Caco-2 (cell line): ENCODE measurements around the gene MAST4. TPM values are rescaled to one million over a fixed set of nuclear protein-coding genes. Genes with fewer than 3 reads are reported as not detected.

Source experiments
- BruUV-seq: library from RNA; stranded (reverse); fragments of 400-500 nt; replicated peaks from 2 replicates; lab custom pipeline; 2021; lab: Mats Ljungman, UMichigan
- CTCF ChIA-PET: fragments of 300-600 bp; sonication (Branson Sonifier 250); formaldehyde crosslinking; loops from one replicate; lab custom pipeline; 2022; ENCODE audit warnings: antibody characterized with exemption; lab: Charles Lee
- POLR2A ChIA-PET: fragments of 300-600 bp; sonication (Branson Sonifier 250); formaldehyde crosslinking; loops from one replicate; lab custom pipeline; 2022; ENCODE audit warnings: antibody characterized with exemption; lab: Charles Lee
- DNase-seq, 2 experiments: peaks; one replicate each; pipeline versions ENCODE4 v3.0.0 to v3.0.0-alpha.2; 2020 to 2022
- H3K27me3 ChIP-seq: replicated peaks from 2 replicates; pipeline ENCODE4 v1.6.0; 2011; ENCODE audit warnings: low read length; ENCODE audit not compliant: control insufficient read depth, insufficient read depth
- H3K36me3 ChIP-seq: 2 replicates; pipeline ENCODE4 v1.5.1; 2011; ENCODE audit warnings: low read length; ENCODE audit not compliant: control insufficient read depth, insufficient read depth
- H3K4me1 ChIP-seq: fragments of 250-450 bp; sonication (Bioruptor Pico); 2 replicates; pipeline ENCODE4 v1.5.1; 2020; ENCODE audit warnings: mild to moderate bottlenecking
- H3K4me3 ChIP-seq: 2 replicates; pipeline ENCODE4 v1.5.1; 2011; ENCODE audit warnings: low read depth, mild to moderate bottlenecking, control low read depth, low read length
- H3K9me3 ChIP-seq: fragments of 250-450 bp; sonication (Bioruptor Pico); 2 replicates; pipeline ENCODE4 v1.5.1; 2020; ENCODE audit warnings: mild to moderate bottlenecking, moderate library complexity
- H3K27ac Mint-ChIP-seq: one replicate; pipeline ENCODE4 v1.8.0; 2022; ENCODE audit warnings: mixed read lengths; ENCODE audit not compliant: unreplicated experiment
- H3K27me3 Mint-ChIP-seq: one replicate; pipeline ENCODE4 v1.8.0; 2022; ENCODE audit warnings: mixed read lengths; ENCODE audit not compliant: insufficient read depth, unreplicated experiment
- H3K36me3 Mint-ChIP-seq: one replicate; pipeline ENCODE4 v1.8.0; 2022; ENCODE audit warnings: mild to moderate bottlenecking, mixed read lengths; ENCODE audit not compliant: insufficient read depth, unreplicated experiment
- H3K4me1 Mint-ChIP-seq: one replicate; pipeline ENCODE4 v1.8.0; 2022; ENCODE audit warnings: low read depth, mixed read lengths; ENCODE audit not compliant: unreplicated experiment
- H3K4me3 Mint-ChIP-seq: one replicate; pipeline ENCODE4 v1.8.0; 2022; ENCODE audit warnings: mild to moderate bottlenecking, moderate library complexity, mixed read lengths; ENCODE audit not compliant: unreplicated experiment
- H3K9me3 Mint-ChIP-seq: one replicate; pipeline ENCODE4 v1.8.0; 2022; ENCODE audit warnings: mixed read lengths; ENCODE audit not compliant: unreplicated experiment
- intact Hi-C: fragments of 100-400 bp; cut with micrococcal nuclease; formaldehyde crosslinking; loops from one replicate; pipeline ENCODE4 v1.10.0; 2022; ENCODE audit not compliant: unreplicated experiment
- total RNA-seq: library from RNA; stranded (reverse); gene quantifications from 2 replicates; pipeline ENCODE4 v1.2.3, GENCODE V29; 2022
- TF ChIP-seq, protein P1 (sequence below), 2 experiments: fragments of 200-600 bp in 1 of 2; IDR thresholded peaks; 1 replicate in 1 of 2; 2 replicates in 1 of 2; pipeline versions ENCODE4 v1.5.1 to v1.8.0; 2011 to 2022; ENCODE audit warnings: antibody characterized with exemption in 1 of 2, control low read depth in 1 of 2, inconsistent platforms in 1 of 2, low read depth in 1 of 2, low read length in 1 of 2, mild to moderate bottlenecking in 1 of 2, moderate library complexity in 1 of 2; ENCODE audit not compliant: insufficient read depth in 1 of 2, severe bottlenecking in 1 of 2, unreplicated experiment in 1 of 2

Gene MAST4
- total RNA-seq, 1 experiment from 2014 or later = 17.8 TPM

DNA sequence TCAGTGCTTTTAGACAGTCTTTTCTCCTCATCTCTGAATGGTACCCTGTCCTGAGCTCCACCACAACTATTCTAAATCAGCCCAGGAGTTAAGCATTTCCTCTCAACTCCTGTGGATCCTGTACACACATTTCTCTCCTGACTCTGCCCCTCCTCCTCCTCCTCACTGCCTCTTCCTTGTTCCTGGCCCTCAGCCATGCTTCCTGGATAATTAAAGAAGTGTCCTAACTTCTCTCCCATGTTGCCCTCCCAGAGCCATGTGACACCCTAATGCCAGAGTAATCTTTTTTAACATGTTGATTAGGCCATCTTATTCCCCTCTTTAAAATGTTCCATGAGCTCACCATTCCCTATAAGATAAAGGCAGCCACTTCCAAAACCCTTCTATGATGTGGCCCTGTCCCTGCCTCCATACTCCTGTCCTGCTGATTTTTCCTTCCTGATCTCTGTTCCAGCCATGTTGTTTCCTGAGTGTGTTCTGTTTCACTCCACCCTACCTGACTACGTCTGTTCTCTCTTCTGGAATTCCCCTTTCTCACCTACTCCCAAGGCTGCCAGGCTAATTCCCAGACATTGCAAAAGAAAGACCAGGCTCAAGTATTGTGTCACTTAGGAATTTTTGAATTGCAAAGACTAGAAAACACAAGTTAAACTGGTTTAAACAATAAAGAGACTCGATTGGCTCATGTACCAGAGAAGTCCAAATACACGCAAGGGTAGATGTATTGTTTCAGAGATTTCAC is 295.2 kb downstream of the MAST4 start:
- H3K27me3 Mint-ChIP-seq = peaks cover 2% of the 10 kb centered on the region
- H3K4me3 Mint-ChIP-seq = no peak overlapping the region
- intact Hi-C loops = no loop called here
- Histone ChIP-seq H3K4me3 (no peak overlapping the region), H3K36me3 (no peaks in the 10 kb centered on the region), H3K4me1 (no peaks in the 10 kb centered on the region; the same call in 1 of the 2 replicates), H3K9me3 (no peaks in the 10 kb centered on the region), H3K27me3 (no peaks in the 10 kb centered on the region)
- no peaks in the 10 kb centered on the region for H3K36me3 Mint-ChIP-seq
- ChIA-PET POLR2A (no interaction called here), CTCF (no interaction called here)
- DNase-seq = no peak
- no TSS peak for BruUV-seq
- H3K27ac Mint-ChIP-seq = peak overlapping the region; percentile 40
- H3K9me3 Mint-ChIP-seq = no peaks in the 10 kb centered on the region
- TF ChIP-seq, protein P1, sequence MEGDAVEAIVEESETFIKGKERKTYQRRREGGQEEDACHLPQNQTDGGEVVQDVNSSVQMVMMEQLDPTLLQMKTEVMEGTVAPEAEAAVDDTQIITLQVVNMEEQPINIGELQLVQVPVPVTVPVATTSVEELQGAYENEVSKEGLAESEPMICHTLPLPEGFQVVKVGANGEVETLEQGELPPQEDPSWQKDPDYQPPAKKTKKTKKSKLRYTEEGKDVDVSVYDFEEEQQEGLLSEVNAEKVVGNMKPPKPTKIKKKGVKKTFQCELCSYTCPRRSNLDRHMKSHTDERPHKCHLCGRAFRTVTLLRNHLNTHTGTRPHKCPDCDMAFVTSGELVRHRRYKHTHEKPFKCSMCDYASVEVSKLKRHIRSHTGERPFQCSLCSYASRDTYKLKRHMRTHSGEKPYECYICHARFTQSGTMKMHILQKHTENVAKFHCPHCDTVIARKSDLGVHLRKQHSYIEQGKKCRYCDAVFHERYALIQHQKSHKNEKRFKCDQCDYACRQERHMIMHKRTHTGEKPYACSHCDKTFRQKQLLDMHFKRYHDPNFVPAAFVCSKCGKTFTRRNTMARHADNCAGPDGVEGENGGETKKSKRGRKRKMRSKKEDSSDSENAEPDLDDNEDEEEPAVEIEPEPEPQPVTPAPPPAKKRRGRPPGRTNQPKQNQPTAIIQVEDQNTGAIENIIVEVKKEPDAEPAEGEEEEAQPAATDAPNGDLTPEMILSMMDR (IDR thresholded peaks at IDR 0.05; ENCODE audit: insufficient read depth in 1 of 2, low read depth in 1 of 2, low read length in 1 of 2, severe bottlenecking in 1 of 2, unreplicated experiment in 1 of 2) = no peak
- H3K4me1 Mint-ChIP-seq = peaks cover 9% of the 10 kb centered on the region

DNA sequence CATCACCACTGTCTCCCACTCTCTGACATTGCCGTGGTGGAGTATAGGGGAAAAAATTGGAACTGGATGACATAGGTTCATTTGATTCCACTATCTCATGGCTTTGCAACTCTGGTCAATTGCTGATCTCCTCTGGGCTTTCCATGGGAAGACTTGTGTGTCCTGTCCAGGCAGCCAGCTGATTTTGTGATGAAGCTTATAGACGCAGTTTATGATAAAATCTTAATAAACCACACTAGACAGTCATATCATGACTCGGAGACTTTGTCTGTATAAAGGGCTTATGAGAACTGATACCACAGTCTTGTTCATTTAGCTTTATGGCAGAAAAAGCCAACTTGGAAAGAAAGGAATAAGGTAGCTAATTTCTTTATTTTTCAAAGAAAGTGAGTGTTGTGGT is 296.5 kb downstream of the MAST4 start:
- Mint-ChIP-seq H3K36me3 (no peaks in the 10 kb centered on the region), H3K9me3 (no peaks in the 10 kb centered on the region), H3K4me3 (no peak overlapping the region), H3K27ac (no peak overlapping the region), H3K4me1 (peaks cover 9% of the 10 kb centered on the region), H3K27me3 (peaks cover 2% of the 10 kb centered on the region)
- ChIA-PET POLR2A (no interaction called here), CTCF (no interaction called here)
- no TSS peak for BruUV-seq
- Histone ChIP-seq H3K36me3 (no peaks in the 10 kb centered on the region), H3K27me3 (peaks cover 2% of the 10 kb centered on the region; the same call in 1 of the 2 replicates), H3K9me3 (no peaks in the 10 kb centered on the region), H3K4me3 (no peak overlapping the region), H3K4me1 (no peaks in the 10 kb centered on the region; the same call in 1 of the 2 replicates)
- no peak for DNase-seq
- intact Hi-C loops = no loop called here
- TF ChIP-seq, protein P1 (IDR thresholded peaks at IDR 0.05; ENCODE audit: insufficient read depth in 1 of 2, low read depth in 1 of 2, low read length in 1 of 2, severe bottlenecking in 1 of 2, unreplicated experiment in 1 of 2) = no peak

DNA sequence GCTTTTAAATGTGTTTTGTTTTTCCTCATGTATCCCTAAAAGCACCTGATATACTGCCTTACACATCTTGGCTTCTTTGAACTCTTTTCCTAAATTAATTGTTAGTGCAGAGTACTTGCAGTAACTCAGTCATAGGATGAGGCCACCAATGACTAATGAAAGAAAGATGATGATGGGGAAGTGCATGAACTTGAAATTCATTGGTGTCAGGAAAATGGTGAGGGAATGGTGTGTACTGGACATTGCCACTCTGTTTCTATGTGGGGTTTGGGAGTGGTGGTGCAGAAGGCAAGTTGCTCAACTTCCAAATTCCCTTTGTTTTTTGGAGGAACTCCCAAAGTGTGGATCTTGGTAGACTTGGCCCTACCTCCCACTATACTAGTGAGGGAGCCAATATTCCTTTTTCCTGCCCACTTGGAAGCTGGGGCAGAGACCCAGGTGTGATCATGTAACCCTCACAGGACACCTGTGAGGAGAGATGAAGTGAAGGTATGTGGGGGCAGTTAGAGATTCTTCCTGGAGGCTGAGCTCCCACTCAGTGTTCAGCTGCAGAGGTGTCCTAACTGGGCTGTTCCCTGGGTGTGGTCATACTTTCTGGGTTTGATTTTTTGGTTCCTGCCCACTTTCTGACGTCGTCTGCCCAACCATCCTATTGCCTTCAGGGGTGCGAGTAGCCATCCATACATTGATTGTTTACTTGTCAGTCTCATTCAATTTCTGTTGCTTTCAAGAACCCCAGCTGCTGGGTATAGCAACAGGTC is 298.5 kb downstream of the MAST4 start:
- Histone ChIP-seq H3K36me3 (no peaks in the 10 kb centered on the region), H3K27me3 (peaks cover 2% of the 10 kb centered on the region; the same call in 1 of the 2 replicates), H3K9me3 (no peaks in the 10 kb centered on the region), H3K4me1 (no peaks in the 10 kb centered on the region; the same call in 1 of the 2 replicates), H3K4me3 (no peak overlapping the region)
- intact Hi-C loops = no loop called here
- Mint-ChIP-seq H3K4me1 (peaks cover 14% of the 10 kb centered on the region), H3K4me3 (no peak overlapping the region), H3K27me3 (peaks cover 2% of the 10 kb centered on the region), H3K27ac (no peak overlapping the region), H3K36me3 (no peaks in the 10 kb centered on the region), H3K9me3 (no peaks in the 10 kb centered on the region)
- ChIA-PET CTCF (no interaction called here), POLR2A (no interaction called here)
- TF ChIP-seq, protein P1 (IDR thresholded peaks at IDR 0.05; ENCODE audit: insufficient read depth in 1 of 2, low read depth in 1 of 2, low read length in 1 of 2, severe bottlenecking in 1 of 2, unreplicated experiment in 1 of 2) = no peak
- no peak for DNase-seq
- no TSS peak for BruUV-seq
